Trophoblast cell (in vitro differentiated cells and primary cell): ENCODE measurements around the gene C13orf46.
A peak's percentile ranks its signal among the peaks of the same experiment; 100 is the strongest.

ENCODE experiments used
- DNase-seq, 2 donors: peaks; one replicate each; pipeline ENCODE4 v3.0.0-alpha.2; 2016
- H2AFZ ChIP-seq: 2 replicates; pipeline ENCODE4 v1.6.1; 2013; ENCODE audit warnings: low read length, moderate library complexity, mild to moderate bottlenecking; ENCODE audit not compliant: insufficient read depth, poor library complexity
- H2AK5ac ChIP-seq: 2 replicates; pipeline ENCODE4 v1.6.1; 2013; ENCODE audit warnings: mild to moderate bottlenecking, low read length
- H2BK120ac ChIP-seq: 2 replicates; pipeline ENCODE4 v1.6.1; 2013; ENCODE audit warnings: low read length, mild to moderate bottlenecking, moderate library complexity; ENCODE audit not compliant: insufficient read depth, poor library complexity
- H2BK12ac ChIP-seq: 2 replicates; pipeline ENCODE4 v1.6.1; 2013; ENCODE audit warnings: mild to moderate bottlenecking, low read length, moderate library complexity
- H2BK5ac ChIP-seq: 2 replicates; pipeline ENCODE4 v1.6.1; 2013; ENCODE audit warnings: low read length, low read depth, moderate library complexity, mild to moderate bottlenecking; ENCODE audit not compliant: poor library complexity
- H3K14ac ChIP-seq: 2 replicates; pipeline ENCODE4 v1.6.1; 2013; ENCODE audit warnings: mild to moderate bottlenecking, low read length
- H3K18ac ChIP-seq: 2 replicates; pipeline ENCODE4 v1.6.1; 2013; ENCODE audit warnings: mild to moderate bottlenecking, low read length
- H3K23ac ChIP-seq: 2 replicates; pipeline ENCODE4 v1.6.1; 2013; ENCODE audit warnings: low read length
- H3K27ac ChIP-seq: 2 replicates; pipeline ENCODE4 v1.5.1; 2013; ENCODE audit warnings: low read depth, mild to moderate bottlenecking, inconsistent platforms, low read length, moderate library complexity
- H3K27me3 ChIP-seq: 2 replicates; pipeline ENCODE4 v1.6.1; 2013; ENCODE audit warnings: inconsistent platforms, mild to moderate bottlenecking, low read length, moderate library complexity; ENCODE audit not compliant: insufficient read depth
- H3K36me3 ChIP-seq, 2 experiments: 1 replicate in 1 of 2; 2 replicates in 1 of 2; pipeline ENCODE4 v1.6.1; 2013; ENCODE audit warnings: low read length in 2 of 2, mild to moderate bottlenecking in 2 of 2, moderate library complexity in 1 of 2; ENCODE audit not compliant: insufficient read depth in 2 of 2, control insufficient read depth in 1 of 2
- H3K4ac ChIP-seq: 2 replicates; pipeline ENCODE4 v1.6.1; 2013; ENCODE audit warnings: low read depth, mild to moderate bottlenecking, low read length, moderate library complexity
- H3K4me1 ChIP-seq, 2 experiments: 1 replicate in 1 of 2; 2 replicates in 1 of 2; pipeline ENCODE4 v1.6.1; 2013; ENCODE audit warnings: low read length in 2 of 2, mild to moderate bottlenecking in 2 of 2, moderate library complexity in 1 of 2; ENCODE audit not compliant: insufficient read depth in 2 of 2, control insufficient read depth in 1 of 2
- H3K4me2 ChIP-seq: 2 replicates; pipeline ENCODE4 v1.6.1; 2013; ENCODE audit warnings: inconsistent platforms, mild to moderate bottlenecking, low read length, moderate library complexity
- H3K4me3 ChIP-seq: 2 replicates; pipeline ENCODE4 v1.5.1; 2013; ENCODE audit warnings: mild to moderate bottlenecking, low read depth, low read length, inconsistent platforms
- H3K79me1 ChIP-seq: one replicate; pipeline ENCODE4 v1.6.1; 2013; ENCODE audit warnings: low read length
- H3K79me2 ChIP-seq: 2 replicates; pipeline ENCODE4 v1.6.1; 2013; ENCODE audit warnings: low read length, mild to moderate bottlenecking; ENCODE audit not compliant: control insufficient read depth, insufficient read depth, poor library complexity
- H3K9ac ChIP-seq: 2 replicates; pipeline ENCODE4 v1.6.1; 2013; ENCODE audit warnings: mild to moderate bottlenecking, low read length
- H3K9me3 ChIP-seq: 2 replicates; pipeline ENCODE4 v1.6.1; 2013; ENCODE audit warnings: low read depth, mild to moderate bottlenecking, control low read depth, inconsistent platforms, low read length; ENCODE audit not compliant: insufficient read depth
- H4K12ac ChIP-seq: 2 replicates; pipeline ENCODE4 v1.6.1; 2013; ENCODE audit warnings: low read depth, mild to moderate bottlenecking, low read length, moderate library complexity
- H4K8ac ChIP-seq: 2 replicates; pipeline ENCODE4 v1.6.1; 2013; ENCODE audit warnings: low read depth, mild to moderate bottlenecking, low read length, moderate library complexity
- H4K91ac ChIP-seq: one replicate; pipeline ENCODE4 v1.6.1; 2013; ENCODE audit warnings: low read depth, mild to moderate bottlenecking, low read length, moderate library complexity
- WGBS: extraction: QIAGEN DNeasy Blood & Tissue Kit; methylation state at CpG from one replicate; pipeline ENCODE4 v1.1.7; 2013; ENCODE audit warnings: missing lambda C conversion rate; ENCODE audit not compliant: insufficient read length, insufficient coverage; ENCODE audit errors: extremely low coverage; 5-methylcytosine and 5-hydroxymethylcytosine counted together

C13orf46 gene

GRCh38 chr13:114012141-114012540 lies 38.3 kb upstream of the C13orf46 start:
- DNase-seq, result no peak
- Histone ChIP-seq H2AFZ (no peak overlapping the region), H4K8ac (no peak overlapping the region), H3K79me2 (no peaks in the 10 kb centered on the region), H3K27me3 (no peaks in the 10 kb centered on the region), H3K18ac (no peak overlapping the region), H3K36me3 (peaks cover 56 to 62% of the 10 kb centered on the region in 2 experiments), H3K4me1 (no peaks in the 10 kb centered on the region), H3K9ac (no peak overlapping the region), H4K12ac (no peak overlapping the region), H3K4ac (no peak overlapping the region), H3K4me3 (peak overlapping the region; percentile 11), H2BK5ac (no peak overlapping the region), H3K14ac (no peak overlapping the region), H3K79me1 (no peaks in the 10 kb centered on the region), H4K91ac (no peak overlapping the region), H2AK5ac (no peak overlapping the region), H3K9me3 (peaks cover 8% of the 10 kb centered on the region), H2BK12ac (no peak overlapping the region), H3K27ac (no peak overlapping the region), H3K23ac (no peak overlapping the region), H2BK120ac (no peak overlapping the region), H3K4me2 (no peak overlapping the region)
- over 99% methylated on average over 9 of the region's 17 CpGs for WGBS

- Histone ChIP-seq H3K4ac (no peak overlapping the region), H2AFZ (no peak overlapping the region), H3K18ac (no peak overlapping the region), H2BK12ac (no peak overlapping the region), H3K79me1 (no peaks in the 10 kb centered on the region), H2AK5ac (no peak overlapping the region), H4K8ac (no peak overlapping the region), H2BK120ac (no peak overlapping the region), H4K12ac (no peak overlapping the region), H3K79me2 (no peaks in the 10 kb centered on the region), H4K91ac (no peak overlapping the region), H3K4me3 (no peak overlapping the region), H3K36me3 (peaks cover 47 to 55% of the 10 kb centered on the region in 2 experiments), H3K4me1 (no peaks in the 10 kb centered on the region), H3K23ac (no peak overlapping the region), H3K14ac (no peak overlapping the region), H3K27ac (no peak overlapping the region), H3K27me3 (no peaks in the 10 kb centered on the region), H3K4me2 (no peak overlapping the region), H2BK5ac (no peak overlapping the region), H3K9ac (no peak overlapping the region), H3K9me3 (peaks cover 8% of the 10 kb centered on the region)
- no CpG with 5 or more reads among the region's 19 CpGs for WGBS
- DNase-seq, result no peak
These were observed 37.4 kb upstream of the C13orf46 start for GRCh38 chr13:114011226-114011625.

GRCh38 chr13:114010401-114011101 lies 36.7 kb upstream of the C13orf46 start:
- H3K4me1 ChIP-seq, result no peaks in the 10 kb centered on the region
- no peak overlapping the region for H3K14ac ChIP-seq
- no CpG with 5 or more reads among the region's 37 CpGs for WGBS
- no peaks in the 10 kb centered on the region for H3K79me2 ChIP-seq
- no peak overlapping the region for H2AFZ ChIP-seq
- no peak overlapping the region for H3K4ac ChIP-seq
- no peak overlapping the region for H4K91ac ChIP-seq
- H3K4me2 ChIP-seq, result no peak overlapping the region
- no peak for DNase-seq
- H3K18ac ChIP-seq, result no peak overlapping the region
- peaks cover 41 to 49% of the 10 kb centered on the region in 2 experiments for H3K36me3 ChIP-seq
- no peak overlapping the region for H2AK5ac ChIP-seq
- H2BK12ac ChIP-seq, result no peak overlapping the region
- no peak overlapping the region for H3K23ac ChIP-seq
- no peaks in the 10 kb centered on the region for H3K79me1 ChIP-seq
- no peak overlapping the region for H4K8ac ChIP-seq
- no peak overlapping the region for H3K4me3 ChIP-seq
- H4K12ac ChIP-seq, result no peak overlapping the region
- no peak overlapping the region for H3K9ac ChIP-seq
- no peaks in the 10 kb centered on the region for H3K27me3 ChIP-seq
- H2BK5ac ChIP-seq, result no peak overlapping the region
- H2BK120ac ChIP-seq, result no peak overlapping the region
- H3K9me3 ChIP-seq, result peaks cover 8% of the 10 kb centered on the region
- H3K27ac ChIP-seq, result no peak overlapping the region

- Histone ChIP-seq H3K23ac (no peak overlapping the region), H3K14ac (no peak overlapping the region), H3K9me3 (peaks cover 6% of the 10 kb centered on the region), H3K4me2 (no peak overlapping the region), H3K79me1 (no peaks in the 10 kb centered on the region), H4K12ac (no peak overlapping the region), H4K8ac (no peak overlapping the region), H3K79me2 (no peaks in the 10 kb centered on the region), H3K4me1 (no peaks in the 10 kb centered on the region), H3K27me3 (no peaks in the 10 kb centered on the region), H3K27ac (no peak overlapping the region), H3K4me3 (no peak overlapping the region), H3K4ac (no peak overlapping the region), H4K91ac (no peak overlapping the region), H3K9ac (no peak overlapping the region), H3K36me3 (peaks cover 34 to 45% of the 10 kb centered on the region in 2 experiments), H2BK120ac (no peak overlapping the region), H2AFZ (no peak overlapping the region), H2AK5ac (no peak overlapping the region), H3K18ac (no peak overlapping the region), H2BK5ac (no peak overlapping the region), H2BK12ac (no peak overlapping the region)
- DNase-seq, result no peak
- WGBS, result no CpG with 5 or more reads among the region's 31 CpGs
These were observed 35.9 kb upstream of the C13orf46 start for GRCh38 chr13:114009590-114010400.
